IMR-90 (cell line): ENCODE data around the gene CAPN3. TPM values are rescaled to one million over a fixed set of nuclear protein-coding genes. Genes with fewer than 3 reads are reported as not detected.

ENCODE experiments used
- ATAC-seq: fragments of 200-7000 bp; cut with Tn5 transposase; 2 replicates; pipeline ENCODE4 v1.9.1; 2020; ENCODE audit warnings: low read depth, mild to moderate bottlenecking, moderate library complexity
- BruUV-seq: library from RNA; stranded (reverse); fragments of 400-500 nt; replicated peaks from 2 replicates; lab custom pipeline; 2021; lab: Mats Ljungman, UMichigan
- CTCF ChIA-PET: fragments of 300-600 bp; formaldehyde crosslinking; extraction: SDS; loops from one replicate; lab custom pipeline; 2021; ENCODE audit warnings: antibody characterized with exemption; lab: Yijun Ruan, JAX
- POLR2A ChIA-PET: fragments of 300-600 bp; sonication (Branson Sonifier 250); formaldehyde crosslinking; loops from one replicate; lab custom pipeline; 2022; ENCODE audit warnings: antibody characterized with exemption; ENCODE audit not compliant: unreplicated experiment; lab: Charles Lee
- DNase-seq: peaks from one replicate; pipeline ENCODE4 v3.0.0; 2013
- H2AFZ ChIP-seq: replicated peaks from 2 replicates; pipeline ENCODE3; 2013; ENCODE audit warnings: low read length, mild to moderate bottlenecking; ENCODE audit not compliant: poor library complexity
- H2AK5ac ChIP-seq: 2 replicates; pipeline ENCODE4 v1.6.1; 2013; ENCODE audit warnings: low read depth, low read length, inconsistent platforms
- H2AK9ac ChIP-seq: replicated peaks from 2 replicates; pipeline ENCODE3; 2013; ENCODE audit warnings: mild to moderate bottlenecking, low read depth, low read length, moderate library complexity; ENCODE audit not compliant: poor library complexity
- H2BK120ac ChIP-seq: 2 replicates; pipeline ENCODE4 v1.6.1; 2013; ENCODE audit warnings: low read depth, low read length, inconsistent platforms
- H2BK15ac ChIP-seq: 3 replicates; pipeline ENCODE4 v1.6.1; 2013; ENCODE audit warnings: low read depth, low read length, inconsistent platforms
- H2BK20ac ChIP-seq: 2 replicates; pipeline ENCODE4 v1.6.1; 2013; ENCODE audit warnings: low read depth, mild to moderate bottlenecking, inconsistent platforms, low read length, moderate library complexity
- H2BK5ac ChIP-seq: 2 replicates; pipeline ENCODE4 v1.6.1; 2013; ENCODE audit warnings: mild to moderate bottlenecking, low read depth, low read length, inconsistent platforms; ENCODE audit not compliant: poor library complexity, severe bottlenecking
- H3K14ac ChIP-seq: replicated peaks from 2 replicates; pipeline ENCODE4 v1.6.1; 2013; ENCODE audit warnings: low read depth, low read length, inconsistent platforms
- H3K18ac ChIP-seq: 2 replicates; pipeline ENCODE4 v1.6.1; 2013; ENCODE audit warnings: low read depth, low read length, control low read depth
- H3K23ac ChIP-seq: 2 replicates; pipeline ENCODE4 v1.6.1; 2013; ENCODE audit warnings: low read depth, low read length, inconsistent platforms
- H3K27ac ChIP-seq: 2 replicates; pipeline ENCODE4 v1.5.1; 2013; ENCODE audit warnings: mild to moderate bottlenecking, control low read depth, low read length; ENCODE audit not compliant: insufficient read depth
- H3K27me3 ChIP-seq: 2 replicates; pipeline ENCODE4 v1.6.1; 2013; ENCODE audit warnings: low read length; ENCODE audit not compliant: control insufficient read depth, insufficient read depth
- H3K36me3 ChIP-seq: 2 replicates; pipeline ENCODE4 v1.6.1; 2013; ENCODE audit warnings: low read length, mixed read lengths; ENCODE audit not compliant: control insufficient read depth, insufficient read depth
- H3K4ac ChIP-seq: 2 replicates; pipeline ENCODE4 v1.6.1; 2013; ENCODE audit warnings: low read depth, low read length, inconsistent platforms
- H3K4me1 ChIP-seq: 2 replicates; pipeline ENCODE4 v1.6.1; 2013; ENCODE audit warnings: low read length, mixed read lengths; ENCODE audit not compliant: control insufficient read depth, insufficient read depth
- H3K4me2 ChIP-seq: 2 replicates; pipeline ENCODE4 v1.6.1; 2013; ENCODE audit warnings: low read depth, mild to moderate bottlenecking, control low read depth, low read length, moderate library complexity
- H3K4me3 ChIP-seq: 2 replicates; pipeline ENCODE4 v1.5.1; 2013; ENCODE audit warnings: low read depth, mild to moderate bottlenecking, control low read depth, low read length, moderate library complexity; ENCODE audit not compliant: insufficient read depth
- H3K56ac ChIP-seq: 2 replicates; pipeline ENCODE4 v1.6.1; 2013; ENCODE audit warnings: low read length, inconsistent platforms; ENCODE audit not compliant: insufficient read depth; ENCODE audit errors: extremely low read depth
- H3K79me1 ChIP-seq, 2 experiments: 2 replicates each; pipeline ENCODE4 v1.6.1; 2013; ENCODE audit warnings: low read length in 2 of 2, inconsistent platforms in 1 of 2, low read depth in 1 of 2
- H3K9ac ChIP-seq: 2 replicates; pipeline ENCODE4 v1.6.1; 2013; ENCODE audit warnings: low read depth, low read length, control low read depth
- H3K9me1 ChIP-seq: 2 replicates; pipeline ENCODE4 v1.6.1; 2013; ENCODE audit warnings: low read length, inconsistent platforms; ENCODE audit not compliant: insufficient read depth
- H3K9me3 ChIP-seq: 2 replicates; pipeline ENCODE4 v1.6.1; 2013; ENCODE audit warnings: low read length; ENCODE audit not compliant: control insufficient read depth, insufficient read depth
- H4K20me1 ChIP-seq: 2 replicates; pipeline ENCODE4 v1.6.1; 2013; ENCODE audit warnings: low read length, inconsistent platforms; ENCODE audit not compliant: insufficient read depth
- H4K5ac ChIP-seq: 2 replicates; pipeline ENCODE4 v1.6.1; 2013; ENCODE audit warnings: mild to moderate bottlenecking, low read depth, low read length, control low read depth
- H4K8ac ChIP-seq, 2 experiments: 2 replicates each; pipeline ENCODE4 v1.6.1; 2013; ENCODE audit warnings: low read depth in 2 of 2, low read length in 2 of 2, control low read depth in 1 of 2, inconsistent platforms in 1 of 2
- H4K91ac ChIP-seq: 2 replicates; pipeline ENCODE4 v1.6.1; 2013; ENCODE audit warnings: low read depth, low read length, inconsistent platforms; ENCODE audit not compliant: insufficient read depth
- BHLHE40 ChIP-seq: fragments of 150-350 bp; IDR thresholded peaks from 2 replicates; pipeline ENCODE4 v1.6.1; 2016; ENCODE audit warnings: mild to moderate bottlenecking, low read depth, low read length
- CEBPB ChIP-seq: IDR thresholded peaks from 2 replicates; pipeline ENCODE4 v1.6.1; 2012; ENCODE audit warnings: low read depth, low read length, improper control_type of control experiment
- CHD1 ChIP-seq: IDR thresholded peaks from 2 replicates; pipeline ENCODE4 v1.6.1; 2012; ENCODE audit warnings: low read depth, low read length, improper control_type of control experiment
- ELK1 ChIP-seq: fragments of 150-350 bp; IDR thresholded peaks from 2 replicates; pipeline ENCODE4 v1.6.1; 2016; ENCODE audit warnings: low read depth, mild to moderate bottlenecking, low read length, moderate library complexity, borderline replicate concordance
- FOS ChIP-seq: fragments of 150-350 bp; IDR thresholded peaks from 2 replicates; pipeline ENCODE4 v1.6.1; 2016; ENCODE audit warnings: low read depth, low read length
- MAZ ChIP-seq: IDR thresholded peaks from 2 replicates; pipeline ENCODE4 v1.6.1; 2012; ENCODE audit warnings: low read depth, mild to moderate bottlenecking, low read length, improper control_type of control experiment, moderate library complexity, borderline replicate concordance
- MXI1 ChIP-seq: IDR thresholded peaks from 2 replicates; pipeline ENCODE4 v1.6.1; 2012; ENCODE audit warnings: low read depth, mild to moderate bottlenecking, low read length, moderate library complexity, borderline replicate concordance
- NFE2L2 ChIP-seq: fragments of 150-350 bp; IDR thresholded peaks from 2 replicates; pipeline ENCODE4 v1.6.1; 2016; ENCODE audit warnings: low read depth, mild to moderate bottlenecking, low read length
- POLR2A ChIP-seq: IDR thresholded peaks from 2 replicates; pipeline ENCODE4 v1.6.1; 2012; ENCODE audit warnings: mild to moderate bottlenecking, low read depth, low read length
- RAD21 ChIP-seq: IDR thresholded peaks from 2 replicates; pipeline ENCODE4 v1.6.1; 2012; ENCODE audit warnings: low read length, improper control_type of control experiment
- RCOR1 ChIP-seq: IDR thresholded peaks from 2 replicates; pipeline ENCODE4 v1.6.1; 2012; ENCODE audit warnings: mild to moderate bottlenecking, low read length, improper control_type of control experiment; ENCODE audit not compliant: insufficient replicate concordance
- RFX5 ChIP-seq: IDR thresholded peaks from 2 replicates; pipeline ENCODE4 v1.8.0; 2012; ENCODE audit warnings: low read depth, mild to moderate bottlenecking, low read length, moderate library complexity
- SMC3 ChIP-seq: fragments of 150-350 bp; IDR thresholded peaks from 2 replicates; pipeline ENCODE4 v1.6.1; 2016; ENCODE audit warnings: low read depth, mild to moderate bottlenecking, antibody characterized with exemption, low read length, moderate library complexity
- WGBS, 2 experiments: methylation state at CpG; one replicate each; pipeline versions ENCODE4 v1.1.5 to v1.1.7; 2013; ENCODE audit warnings: missing lambda C conversion rate in 2 of 2; ENCODE audit not compliant: insufficient read length in 1 of 2; ENCODE audit errors: extremely low coverage in 2 of 2; 5-methylcytosine and 5-hydroxymethylcytosine counted together
- dilution Hi-C: fragments of 300-500 bp; cut with HindIII; formaldehyde crosslinking; loops from one replicate; pipeline ENCODE4 v1.14.3; 2018; ENCODE audit warnings: low sequenced_read_pairs; ENCODE audit not compliant: unreplicated experiment
- in situ Hi-C: fragments of 300-500 bp; cut with MboI; formaldehyde crosslinking; loops from 3 replicates; pipeline ENCODE4 v1.14.3; 2019; ENCODE audit warnings: low sequenced_read_pairs, inconsistent platforms, mixed read lengths
- intact Hi-C: fragments of 100-400 bp; cut with micrococcal nuclease; formaldehyde crosslinking; loops from 2 replicates; pipeline ENCODE4 v1.10.0; 2022
- polyA plus RNA-seq, 3 experiments: library from polyadenylated mRNA; depleted of rRNA; stranded (reverse); fragments of >200 nt; gene quantifications; 2 replicates each; pipeline ENCODE4 v1.2.3, GENCODE V29; 2012; ENCODE audit warnings: low replicate concordance in 1 of 3
- total RNA-seq: library from RNA; depleted of rRNA; stranded (reverse); fragments of >200 nt; gene quantifications from 2 replicates; pipeline ENCODE4 v1.2.3, GENCODE V29; 2012
- TF ChIP-seq, protein P1 (sequence below): conservative IDR thresholded peaks from 2 replicates; pipeline ENCODE4 v1.5.1; 2012; ENCODE audit warnings: mild to moderate bottlenecking, low read depth, low read length, improper control_type of control experiment
- TF ChIP-seq, protein P2 (sequence below): fragments of 150-350 bp; IDR thresholded peaks from 2 replicates; pipeline ENCODE4 v1.6.1; 2017; ENCODE audit warnings: mild to moderate bottlenecking, antibody characterized with exemption, low read length, low read depth

Gene CAPN3
- total and polyA plus RNA-seq, 2 of the 4 experiments (the other 2 are of a cell fraction), result 1.1 to 1.4 TPM

- Histone ChIP-seq H3K23ac (no peak overlapping the region), H4K5ac (no peak overlapping the region), H2BK15ac (no peak overlapping the region), H2AFZ (no peak overlapping the region), H3K4me2 (no peak overlapping the region), H3K9ac (no peak overlapping the region), H2BK5ac (no peak overlapping the region), H3K4ac (no peak overlapping the region), H2AK9ac (no peak overlapping the region), H2BK20ac (no peak overlapping the region), H4K8ac (no peak overlapping the region), H3K56ac (no peak overlapping the region), H2AK5ac (no peak overlapping the region), H3K4me3 (no peak overlapping the region), H3K18ac (no peak overlapping the region), H2BK120ac (no peak overlapping the region), H3K4me1 (no peaks in the 10 kb centered on the region), H3K79me1 (no peaks in the 10 kb centered on the region), H4K91ac (no peak overlapping the region), H4K20me1 (no peaks in the 10 kb centered on the region), H3K9me1 (no peaks in the 10 kb centered on the region), H3K27ac (no peak overlapping the region), H3K27me3 (no peaks in the 10 kb centered on the region), H3K9me3 (no peaks in the 10 kb centered on the region), H3K36me3 (no peaks in the 10 kb centered on the region), H3K14ac (no peak overlapping the region)
- CTCF ChIA-PET, result interaction anchor here (1.1 kb wide), 1 partner anchor 33 kb away, joined by 3 read pairs; no protein-coding TSS in a partner anchor
- no peak for TF ChIP-seq BHLHE40
- no peak for TF ChIP-seq FOS
- TF ChIP-seq, protein P1, sequence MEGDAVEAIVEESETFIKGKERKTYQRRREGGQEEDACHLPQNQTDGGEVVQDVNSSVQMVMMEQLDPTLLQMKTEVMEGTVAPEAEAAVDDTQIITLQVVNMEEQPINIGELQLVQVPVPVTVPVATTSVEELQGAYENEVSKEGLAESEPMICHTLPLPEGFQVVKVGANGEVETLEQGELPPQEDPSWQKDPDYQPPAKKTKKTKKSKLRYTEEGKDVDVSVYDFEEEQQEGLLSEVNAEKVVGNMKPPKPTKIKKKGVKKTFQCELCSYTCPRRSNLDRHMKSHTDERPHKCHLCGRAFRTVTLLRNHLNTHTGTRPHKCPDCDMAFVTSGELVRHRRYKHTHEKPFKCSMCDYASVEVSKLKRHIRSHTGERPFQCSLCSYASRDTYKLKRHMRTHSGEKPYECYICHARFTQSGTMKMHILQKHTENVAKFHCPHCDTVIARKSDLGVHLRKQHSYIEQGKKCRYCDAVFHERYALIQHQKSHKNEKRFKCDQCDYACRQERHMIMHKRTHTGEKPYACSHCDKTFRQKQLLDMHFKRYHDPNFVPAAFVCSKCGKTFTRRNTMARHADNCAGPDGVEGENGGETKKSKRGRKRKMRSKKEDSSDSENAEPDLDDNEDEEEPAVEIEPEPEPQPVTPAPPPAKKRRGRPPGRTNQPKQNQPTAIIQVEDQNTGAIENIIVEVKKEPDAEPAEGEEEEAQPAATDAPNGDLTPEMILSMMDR, result no peak
- TF ChIP-seq CHD1, result no peak
- TF ChIP-seq, protein P2, sequence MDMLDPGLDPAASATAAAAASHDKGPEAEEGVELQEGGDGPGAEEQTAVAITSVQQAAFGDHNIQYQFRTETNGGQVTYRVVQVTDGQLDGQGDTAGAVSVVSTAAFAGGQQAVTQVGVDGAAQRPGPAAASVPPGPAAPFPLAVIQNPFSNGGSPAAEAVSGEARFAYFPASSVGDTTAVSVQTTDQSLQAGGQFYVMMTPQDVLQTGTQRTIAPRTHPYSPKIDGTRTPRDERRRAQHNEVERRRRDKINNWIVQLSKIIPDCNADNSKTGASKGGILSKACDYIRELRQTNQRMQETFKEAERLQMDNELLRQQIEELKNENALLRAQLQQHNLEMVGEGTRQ, result no peak
- no peak for TF ChIP-seq MXI1
- no peak for TF ChIP-seq POLR2A
- no peak for TF ChIP-seq RFX5
- TF ChIP-seq NFE2L2, result no peak
- TF ChIP-seq CEBPB, result no peak
- no peak for TF ChIP-seq RCOR1
- no peak for TF ChIP-seq RAD21
- TF ChIP-seq MAZ, result no peak
- no peak for TF ChIP-seq ELK1
- no peak for TF ChIP-seq SMC3
- BruUV-seq, result no TSS peak
- in situ Hi-C loops, result no loop called here
- no peak for ATAC-seq
- dilution Hi-C loops, result no loop called here
- POLR2A ChIA-PET, result no interaction called here
- WGBS, 2 experiments, result 100% methylated on average over 2 of the region's 7 CpGs; no CpG with 5 or more reads in 1 of the 2 experiments
- no peak for DNase-seq
- intact Hi-C loops, result no loop called here
These were observed 684 bp downstream of the CAPN3 start for GRCh38 chr15:42359985-42360384.
